GM21515 (cell line): ENCODE data around the gene C22orf39.
"Not testable (repeated sequence)": the region's sequence is repeated elsewhere in the genome, so short reads cannot be mapped to it uniquely, and the experiment has no call there.

Source experiments
- ATAC-seq: cut with Tn5 transposase; IDR thresholded peaks from one replicate; pipeline ENCODE4 v1.9.1; 2021; ENCODE audit not compliant: unreplicated experiment

Gene C22orf39

GRCh38 chr22:19454156-19454555 is 6.6 kb upstream of the C22orf39 start:
- no peak for ATAC-seq

- no peak for ATAC-seq
These were observed 6.2 kb upstream of the C22orf39 start for GRCh38 chr22:19453718-19454117.

- no peak for ATAC-seq
These were observed 4.1 kb upstream of the C22orf39 start for GRCh38 chr22:19451570-19451969.

- ATAC-seq = no peak
These were observed 3.1 kb upstream of the C22orf39 start for GRCh38 chr22:19450363-19451175.

- no peak for ATAC-seq
These were observed 1.9 kb upstream of the C22orf39 start for GRCh38 chr22:19449422-19449767.

GRCh38 chr22:19448739-19449421 is 1.4 kb upstream of the C22orf39 start:
- no peak for ATAC-seq

- peak; percentile 19 for ATAC-seq
These were observed 631 bp upstream of the C22orf39 start for GRCh38 chr22:19448076-19448607.

GRCh38 chr22:19446603-19447329 is 745 bp downstream of the C22orf39 start:
- ATAC-seq = peak; percentile 1

GRCh38 chr22:19445279-19445982 is 2.1 kb downstream of the C22orf39 start:
- ATAC-seq = not testable (repeated sequence)

- no peak for ATAC-seq
These were observed 3.8 kb downstream of the C22orf39 start for GRCh38 chr22:19443544-19444211.

- no peak for ATAC-seq
These were observed 5.3 kb downstream of the C22orf39 start for GRCh38 chr22:19442166-19442565.

- ATAC-seq = no peak
These were observed 6.9 kb downstream of the C22orf39 start for GRCh38 chr22:19440411-19441195.

GRCh38 chr22:19438298-19438697 is 9.2 kb downstream of the C22orf39 start:
- ATAC-seq = no peak

- ATAC-seq = not testable (repeated sequence)
These were observed 10.9 kb downstream of the C22orf39 start for GRCh38 chr22:19436444-19437161.

- no peak for ATAC-seq
These were observed 12.5 kb downstream of the C22orf39 start for GRCh38 chr22:19434829-19435580.

GRCh38 chr22:19434401-19434800 is 13.1 kb downstream of the C22orf39 start:
- ATAC-seq = no peak

GRCh38 chr22:19432133-19432851 is 15.2 kb downstream of the C22orf39 start, which contains the start of gene MRPL40:
MRPL40 (plus strand) TSS chr22:19432545; CDS start chr22:19432555, 10 bp downstream.
- ATAC-seq = peak; percentile 68
